Kidney glomerular epithelial cell (primary cell): ENCODE measurements around the gene FCHO1.
"Not testable (repeated sequence)": the region's sequence is repeated elsewhere in the genome, so short reads cannot be mapped to it uniquely, and the experiment has no call there.

ENCODE experiments used
- DNase-seq: peaks from one replicate; lab custom pipeline; 2025; lab: John Stamatoyannopoulos, UW

FCHO1 gene

DNA sequence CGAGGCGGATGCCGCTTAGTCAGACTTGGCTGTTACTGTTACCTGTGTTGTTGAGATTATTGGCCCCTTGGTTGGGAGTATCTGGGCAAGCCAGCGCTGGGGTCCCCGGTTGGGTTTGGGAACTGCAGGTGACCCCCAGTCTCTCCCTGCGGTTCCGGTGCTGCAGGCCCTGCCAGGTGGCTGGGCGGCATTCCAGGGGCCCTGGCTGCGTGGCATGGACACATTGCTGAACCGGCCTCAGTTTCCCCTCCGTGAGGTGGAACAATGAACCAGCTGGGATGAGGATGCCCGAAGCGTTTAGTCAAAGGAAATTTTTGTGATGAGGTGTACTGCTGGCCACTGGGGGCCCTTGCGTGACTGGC is 44.2 kb downstream of the FCHO1 start:
- DNase-seq, result no peak

DNA sequence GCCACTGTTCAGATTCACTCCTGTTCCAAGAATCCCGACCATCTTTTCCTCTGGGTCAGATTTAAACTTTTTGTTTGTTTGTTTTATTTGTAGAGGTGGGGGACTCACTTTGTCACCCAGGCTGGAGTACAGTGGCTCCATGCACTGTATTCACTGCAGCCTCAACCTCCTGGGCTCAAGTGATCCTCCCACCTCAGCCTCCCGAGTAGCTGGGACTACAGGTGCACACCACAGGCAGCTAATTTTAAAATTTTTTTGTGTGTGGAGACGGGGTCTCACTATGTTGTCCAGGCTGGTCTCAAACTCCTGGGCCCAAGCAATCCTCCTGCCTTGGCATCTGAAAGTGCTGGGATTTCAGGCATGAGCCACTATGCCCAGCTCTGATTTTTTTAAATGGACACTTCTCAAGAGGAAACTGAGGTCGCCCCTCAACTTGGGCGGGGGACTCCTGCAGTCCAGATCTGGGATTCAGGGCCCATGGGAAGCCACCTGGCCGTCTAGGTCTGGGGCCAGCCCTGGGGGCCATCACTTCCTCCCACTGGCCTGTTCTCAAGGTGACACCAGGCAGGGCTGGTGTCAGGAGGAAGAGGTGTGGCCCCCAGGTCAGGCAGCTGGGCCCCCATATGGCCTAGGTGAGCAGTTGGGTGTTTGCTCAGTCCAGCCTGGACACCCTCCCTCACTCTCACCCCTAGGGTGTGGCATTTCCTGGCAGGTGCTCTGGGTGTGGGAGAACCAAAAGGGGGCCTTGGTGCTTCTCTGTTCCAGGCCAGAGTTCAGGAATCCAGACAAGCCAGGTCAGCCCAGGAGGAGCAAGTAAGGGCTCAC is 44.9 kb downstream of the FCHO1 start:
- no peak for DNase-seq

DNA sequence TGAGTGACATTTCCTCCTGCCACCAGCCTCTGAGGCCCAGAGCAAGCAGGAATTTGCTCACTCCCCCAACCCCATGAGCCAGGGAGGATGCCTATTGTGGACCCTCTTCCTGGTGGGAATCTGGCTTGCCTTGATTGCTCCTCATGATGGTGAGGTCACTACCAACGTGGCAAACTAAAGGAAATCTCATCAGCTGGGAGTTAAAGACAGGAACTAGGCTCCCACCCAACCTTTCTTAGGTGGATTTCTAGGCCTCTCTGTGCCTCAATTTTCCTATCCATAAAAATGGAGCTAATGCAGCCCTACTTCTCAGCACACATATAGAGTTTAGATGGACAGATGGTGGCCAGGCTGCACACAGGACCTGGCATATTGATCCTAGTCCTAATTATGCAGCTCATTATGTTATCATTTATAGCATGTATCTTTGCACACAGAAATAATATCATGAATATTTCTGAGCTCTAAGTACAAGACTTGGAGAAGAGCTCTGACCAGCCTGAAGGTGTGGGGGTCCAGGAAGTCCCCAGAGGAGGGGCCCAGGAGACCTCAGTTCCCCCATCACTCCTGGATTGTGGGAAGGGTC is 45.7 kb downstream of the FCHO1 start:
- DNase-seq, result no peak

DNA sequence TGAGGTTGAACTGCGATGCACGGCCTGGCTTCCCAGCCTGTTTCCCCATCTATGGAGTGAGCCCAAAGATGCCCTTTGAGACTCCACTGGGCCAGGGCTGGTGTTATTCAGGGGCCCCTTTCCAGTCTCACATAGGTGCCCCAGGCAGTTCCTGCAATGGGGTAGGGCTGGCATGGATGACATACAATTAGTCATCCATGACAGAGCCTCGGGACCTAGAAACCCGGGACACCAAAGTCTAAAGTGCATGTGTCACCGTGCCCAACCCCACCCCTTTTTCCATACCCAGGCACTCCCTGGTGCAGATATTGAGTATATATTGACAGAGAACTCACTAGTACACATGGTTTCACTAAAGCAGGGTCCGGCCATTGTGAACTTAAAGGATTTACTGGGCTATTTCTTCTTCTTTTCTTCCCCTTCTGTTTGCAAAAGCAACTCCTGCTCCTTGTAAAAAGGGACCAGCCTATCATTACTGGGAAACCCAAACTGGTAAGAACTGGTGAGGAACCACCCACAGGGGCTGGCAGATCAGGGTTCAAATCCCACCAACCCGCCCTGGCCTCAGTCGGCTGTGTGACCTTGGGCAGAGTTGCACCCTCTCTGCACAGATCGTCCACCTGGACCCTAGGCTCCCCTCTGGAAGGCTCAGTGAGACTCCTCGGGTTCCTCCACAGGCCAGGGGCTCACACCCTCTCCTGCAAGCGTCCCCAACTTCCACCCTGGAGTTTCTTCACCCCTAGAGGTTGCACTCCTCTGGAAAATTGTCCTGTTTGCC is 46.3 kb downstream of the FCHO1 start:
- no peak for DNase-seq

DNA sequence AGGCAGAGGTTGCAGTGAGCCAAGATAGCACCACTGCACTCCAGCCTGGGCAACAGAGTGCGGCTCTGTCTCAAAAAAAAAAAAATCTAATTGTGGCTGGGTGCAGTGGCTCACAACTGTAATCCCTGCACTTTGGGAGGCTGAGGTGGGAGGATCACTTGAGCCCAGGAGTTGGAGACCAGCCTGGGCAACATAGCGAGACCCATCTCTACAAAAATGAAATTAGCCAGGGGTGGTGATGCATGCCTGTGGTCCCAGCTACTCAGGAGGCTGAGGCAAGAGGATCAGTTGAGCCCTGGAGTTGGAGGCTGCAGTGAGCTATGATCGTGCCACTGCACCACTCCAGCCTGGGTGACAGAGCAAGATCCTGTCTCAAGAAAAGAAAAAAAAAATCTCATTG is 47.3 kb downstream of the FCHO1 start:
- not testable (repeated sequence) for DNase-seq

DNA sequence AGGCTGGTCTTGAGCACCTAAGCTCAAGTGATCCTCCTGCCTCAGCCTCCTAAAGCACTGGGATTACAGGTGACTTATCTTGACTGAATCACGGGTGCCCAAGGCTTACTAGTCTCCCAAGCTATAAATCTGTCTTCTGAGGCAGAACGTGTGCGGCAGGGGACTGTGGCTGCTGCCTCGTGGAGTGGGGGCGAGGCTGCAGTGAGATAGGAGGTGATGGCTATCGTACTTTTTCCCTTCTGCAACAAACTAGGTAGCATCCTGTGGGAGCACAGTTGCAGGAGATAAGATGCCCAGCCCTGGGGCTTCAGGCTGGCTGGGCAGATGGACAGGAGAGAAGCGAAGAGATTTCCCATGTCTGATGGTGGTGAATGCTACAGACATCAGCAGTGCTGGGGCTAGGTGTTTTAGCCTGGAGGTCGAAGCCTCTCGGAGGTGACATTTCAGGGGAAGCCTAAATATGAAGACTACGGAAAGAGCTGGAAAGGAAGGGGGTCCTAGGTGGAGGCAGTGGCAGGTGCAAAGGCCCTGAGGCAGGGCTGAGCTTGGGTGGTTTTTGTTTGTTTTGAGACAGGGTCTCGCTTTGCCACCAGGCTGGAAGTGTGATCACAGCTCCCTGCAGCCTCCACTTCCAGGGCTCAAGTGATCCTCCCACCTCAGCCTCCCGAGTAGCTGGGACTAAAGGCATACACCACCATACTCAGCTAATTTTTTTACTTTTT is 51.0 kb downstream of the FCHO1 start:
- no peak for DNase-seq

DNA sequence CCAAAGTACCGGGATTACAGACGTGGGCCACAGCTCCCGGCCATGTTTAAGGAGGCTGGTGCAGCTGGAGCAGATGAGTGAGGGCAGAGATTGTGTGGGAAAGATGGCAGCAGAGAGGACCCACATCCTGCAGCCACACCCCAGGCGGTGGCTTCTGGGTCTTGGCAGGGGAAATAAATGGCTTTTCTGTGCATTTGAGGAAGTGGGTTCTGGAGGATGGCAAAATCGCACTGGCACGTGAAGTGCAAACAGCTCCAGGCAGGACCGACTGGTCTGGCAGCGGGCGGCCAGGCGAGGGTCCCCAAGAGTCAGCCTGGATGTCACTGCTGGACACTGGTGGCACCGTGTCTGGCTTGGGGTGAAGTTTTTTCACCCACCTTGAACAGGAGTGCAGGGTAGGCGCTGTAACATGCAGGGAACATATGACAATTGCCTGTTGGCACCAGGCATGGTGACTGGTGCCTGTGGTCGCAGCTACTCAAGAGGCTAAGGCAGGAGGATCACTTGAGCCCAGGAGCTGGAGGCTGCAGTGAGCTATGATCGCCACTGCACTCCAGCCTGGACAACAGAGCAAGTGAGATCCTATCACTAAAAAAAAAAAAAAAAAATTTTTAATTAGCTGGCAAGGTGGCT is 52.1 kb downstream of the FCHO1 start:
- DNase-seq, result no peak

DNA sequence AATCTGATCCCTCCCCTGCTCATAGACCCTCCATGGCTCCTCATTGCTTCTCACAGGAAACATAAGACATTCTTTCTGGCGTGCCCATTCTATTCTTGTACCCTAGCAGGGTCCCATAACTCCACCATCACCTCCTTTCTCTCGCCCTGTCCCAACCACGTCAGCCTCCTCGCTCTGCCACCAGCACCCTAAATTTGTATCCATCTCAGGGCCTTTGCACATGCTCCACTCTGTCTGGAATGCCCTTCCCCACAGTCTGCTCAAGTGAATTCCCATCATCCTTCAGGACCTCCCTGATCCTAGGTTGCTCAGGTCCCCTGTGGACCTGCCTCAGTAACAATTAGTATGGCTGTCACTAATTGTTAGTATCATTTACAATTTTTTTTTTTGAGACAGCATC is 54.1 kb downstream of the FCHO1 start:
- no peak for DNase-seq

DNA sequence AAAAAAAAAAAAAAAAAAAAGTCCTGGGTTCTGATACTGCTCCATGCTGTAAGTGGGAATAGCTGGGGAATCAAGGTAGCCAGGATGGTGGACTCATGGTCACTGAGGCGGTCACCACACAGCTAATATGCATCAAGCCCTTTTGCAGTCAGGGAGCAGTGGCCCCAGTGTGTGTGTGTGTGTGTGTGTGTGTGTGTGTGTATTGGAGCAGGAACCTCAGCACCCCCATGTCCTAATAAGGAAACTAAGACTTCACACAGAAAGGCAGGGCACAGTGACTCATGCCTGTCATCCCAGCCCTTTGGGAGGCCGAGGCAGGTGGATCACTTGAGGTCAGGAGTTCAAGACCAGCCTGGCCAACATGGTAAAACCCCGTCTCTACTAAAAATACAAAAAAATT is 55.7 kb downstream of the FCHO1 start:
- DNase-seq, result no peak

DNA sequence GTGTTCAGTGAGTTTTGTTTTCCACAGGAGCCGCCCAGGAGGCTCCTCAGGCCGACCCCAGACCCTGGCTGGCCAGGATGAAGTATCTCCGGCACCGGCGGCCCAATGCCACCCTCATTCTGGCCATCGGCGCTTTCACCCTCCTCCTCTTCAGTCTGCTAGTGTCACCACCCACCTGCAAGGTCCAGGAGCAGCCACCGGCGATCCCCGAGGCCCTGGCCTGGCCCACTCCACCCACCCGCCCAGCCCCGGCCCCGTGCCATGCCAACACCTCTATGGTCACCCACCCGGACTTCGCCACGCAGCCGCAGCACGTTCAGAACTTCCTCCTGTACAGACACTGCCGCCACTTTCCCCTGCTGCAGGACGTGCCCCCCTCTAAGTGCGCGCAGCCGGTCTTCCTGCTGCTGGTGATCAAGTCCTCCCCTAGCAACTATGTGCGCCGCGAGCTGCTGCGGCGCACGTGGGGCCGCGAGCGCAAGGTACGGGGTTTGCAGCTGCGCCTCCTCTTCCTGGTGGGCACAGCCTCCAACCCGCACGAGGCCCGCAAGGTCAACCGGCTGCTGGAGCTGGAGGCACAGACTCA is 56.5 kb downstream of the FCHO1 start:
- DNase-seq, result no peak

DNA sequence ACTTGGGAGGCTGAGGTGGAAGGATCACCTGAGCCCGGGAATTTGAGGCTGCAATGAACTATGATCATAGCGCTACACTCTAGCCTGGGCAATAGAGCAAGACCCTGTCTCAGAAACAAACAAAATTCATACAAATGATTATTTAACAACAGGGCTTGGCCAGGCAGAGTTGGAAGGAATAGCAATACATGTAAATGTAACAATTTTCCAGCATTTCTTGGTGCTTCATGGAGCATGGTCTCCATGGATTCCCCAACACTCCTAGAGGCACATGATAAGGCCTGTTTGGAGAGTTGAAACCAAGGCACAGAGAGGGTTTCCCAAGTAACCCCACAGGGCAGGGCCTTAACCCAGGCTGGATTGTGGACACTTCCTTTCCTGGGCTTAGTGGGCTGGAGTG is 59.8 kb downstream of the FCHO1 start:
- DNase-seq, result no peak

DNA sequence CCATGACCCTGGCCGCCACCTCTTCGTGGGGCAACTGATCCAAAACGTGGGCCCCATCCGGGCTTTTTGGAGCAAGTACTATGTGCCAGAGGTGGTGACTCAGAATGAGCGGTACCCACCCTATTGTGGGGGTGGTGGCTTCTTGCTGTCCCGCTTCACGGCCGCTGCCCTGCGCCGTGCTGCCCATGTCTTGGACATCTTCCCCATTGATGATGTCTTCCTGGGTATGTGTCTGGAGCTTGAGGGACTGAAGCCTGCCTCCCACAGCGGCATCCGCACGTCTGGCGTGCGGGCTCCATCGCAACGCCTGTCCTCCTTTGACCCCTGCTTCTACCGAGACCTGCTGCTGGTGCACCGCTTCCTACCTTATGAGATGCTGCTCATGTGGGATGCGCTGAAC is 60.4 kb downstream of the FCHO1 start:
- no peak for DNase-seq

DNA sequence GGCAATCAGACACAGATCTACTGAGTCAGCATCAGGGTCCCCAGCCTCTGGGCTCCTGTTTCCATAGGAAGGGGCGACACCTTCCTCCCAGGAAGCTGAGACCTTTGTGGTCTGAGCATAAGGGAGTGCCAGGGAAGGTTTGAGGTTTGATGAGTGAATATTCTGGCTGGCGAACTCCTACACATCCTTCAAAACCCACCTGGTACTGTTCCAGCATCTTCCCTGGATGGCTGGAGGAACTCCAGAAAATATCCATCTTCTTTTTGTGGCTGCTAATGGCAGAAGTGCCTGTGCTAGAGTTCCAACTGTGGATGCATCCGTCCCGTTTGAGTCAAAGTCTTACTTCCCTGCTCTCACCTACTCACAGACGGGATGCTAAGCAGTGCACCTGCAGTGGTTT is 60.8 kb downstream of the FCHO1 start:
- no peak for DNase-seq

DNA sequence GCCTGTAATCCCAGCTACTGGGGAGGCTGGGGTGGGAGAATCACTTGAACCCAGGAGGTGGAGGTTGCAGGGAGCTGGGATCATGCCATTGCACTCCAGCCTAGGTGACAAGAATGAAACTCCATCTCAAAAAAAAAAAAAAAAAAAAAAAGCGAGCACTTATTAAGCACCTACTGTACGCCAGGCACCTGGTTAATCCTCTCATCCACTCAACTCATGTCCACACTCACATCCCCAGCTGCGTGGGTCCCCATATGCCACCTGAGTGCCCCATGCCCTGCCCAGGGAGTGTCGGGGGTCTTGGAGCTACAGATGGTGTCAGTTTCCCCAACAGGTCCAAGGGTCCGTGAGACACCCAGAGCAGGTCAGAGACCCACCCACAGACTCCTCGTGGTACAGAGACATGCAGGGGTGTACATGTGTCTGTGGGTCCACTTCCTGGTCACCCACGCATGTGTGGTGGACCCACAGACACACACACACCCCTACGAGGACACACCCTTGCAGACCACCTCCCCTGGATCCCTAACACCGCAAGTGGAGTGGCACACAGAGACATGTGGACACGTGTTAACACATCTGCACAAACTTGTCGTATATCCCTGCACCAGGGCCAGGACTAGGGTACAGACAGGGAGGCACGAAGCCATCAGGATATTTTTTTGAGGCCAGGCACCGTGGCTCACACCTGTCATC is 66.5 kb downstream of the FCHO1 start:
- no peak for DNase-seq

DNA sequence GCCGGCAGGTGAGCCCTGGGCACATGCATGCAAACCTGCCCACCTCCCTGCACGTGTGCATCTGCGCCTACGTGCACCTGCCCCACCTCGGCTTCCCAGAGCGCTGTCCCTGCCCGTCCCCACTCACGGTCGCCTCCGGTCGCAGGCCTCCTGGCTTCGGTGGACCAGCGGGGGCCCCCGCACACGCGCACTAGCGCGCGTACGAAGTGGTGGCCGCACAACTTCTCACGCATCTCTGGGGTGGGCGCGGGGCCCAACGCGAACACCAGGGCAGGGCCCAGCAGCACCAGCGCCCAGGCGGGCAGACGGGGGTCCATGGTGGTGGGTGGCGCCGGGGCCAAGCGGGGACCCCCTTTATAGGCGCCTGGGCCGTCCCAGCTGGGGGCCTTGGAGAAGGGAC is 69.9 kb downstream of the FCHO1 start, which contains the start of gene INSL3:
TSS of gene INSL3 (minus strand) at position 330 of the 400 bp plus-strand sequence. CDS start at position 317, 13 bp downstream.
- no peak for DNase-seq

DNA sequence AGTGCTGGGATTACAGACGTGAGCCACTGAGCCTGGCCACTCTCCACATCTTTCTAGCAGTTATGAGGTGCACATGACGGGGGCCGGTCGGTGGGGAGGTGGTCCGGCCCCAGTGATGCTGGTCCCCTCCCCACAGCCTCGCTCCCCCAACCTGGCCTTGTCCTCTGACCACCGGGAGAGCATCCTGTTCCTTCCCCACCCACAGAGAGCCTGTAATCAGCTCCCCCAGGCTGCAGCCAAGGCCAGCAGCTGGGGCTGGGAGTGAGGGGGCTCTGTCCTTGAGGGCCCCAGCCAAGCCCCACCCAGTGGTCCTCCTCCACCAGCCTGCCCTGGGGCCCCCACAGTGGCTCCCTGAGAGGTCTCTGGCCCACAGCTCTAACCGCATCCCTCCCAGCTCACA is 73.1 kb downstream of the FCHO1 start:
- no peak for DNase-seq

DNA sequence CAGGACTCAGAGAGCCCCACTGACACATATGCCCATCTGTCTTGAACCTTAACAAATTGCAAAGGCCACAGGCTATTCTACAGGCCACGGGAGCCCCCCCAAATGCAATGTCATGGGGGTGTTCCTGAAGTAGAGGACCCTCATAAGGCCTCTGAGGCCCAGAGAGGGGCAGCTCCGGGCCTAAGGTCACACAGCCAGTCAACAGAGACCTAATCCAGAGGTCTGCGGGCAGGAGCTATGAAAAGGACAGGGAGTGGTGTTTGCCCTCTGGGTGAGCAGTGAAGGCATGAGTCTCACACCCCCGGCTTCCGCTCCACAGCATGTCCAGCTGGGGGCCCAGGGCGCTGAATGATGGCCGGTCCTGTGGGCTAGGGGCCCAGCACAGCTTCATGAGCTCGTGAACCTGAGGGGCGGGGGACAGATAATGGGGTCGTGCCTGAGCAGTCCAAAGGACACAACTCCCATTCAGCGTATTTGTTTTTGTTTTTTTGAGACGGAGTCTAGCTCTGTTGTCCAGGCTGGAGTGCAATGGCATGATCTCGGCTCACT is 75.3 kb downstream of the FCHO1 start:
- no peak for DNase-seq

DNA sequence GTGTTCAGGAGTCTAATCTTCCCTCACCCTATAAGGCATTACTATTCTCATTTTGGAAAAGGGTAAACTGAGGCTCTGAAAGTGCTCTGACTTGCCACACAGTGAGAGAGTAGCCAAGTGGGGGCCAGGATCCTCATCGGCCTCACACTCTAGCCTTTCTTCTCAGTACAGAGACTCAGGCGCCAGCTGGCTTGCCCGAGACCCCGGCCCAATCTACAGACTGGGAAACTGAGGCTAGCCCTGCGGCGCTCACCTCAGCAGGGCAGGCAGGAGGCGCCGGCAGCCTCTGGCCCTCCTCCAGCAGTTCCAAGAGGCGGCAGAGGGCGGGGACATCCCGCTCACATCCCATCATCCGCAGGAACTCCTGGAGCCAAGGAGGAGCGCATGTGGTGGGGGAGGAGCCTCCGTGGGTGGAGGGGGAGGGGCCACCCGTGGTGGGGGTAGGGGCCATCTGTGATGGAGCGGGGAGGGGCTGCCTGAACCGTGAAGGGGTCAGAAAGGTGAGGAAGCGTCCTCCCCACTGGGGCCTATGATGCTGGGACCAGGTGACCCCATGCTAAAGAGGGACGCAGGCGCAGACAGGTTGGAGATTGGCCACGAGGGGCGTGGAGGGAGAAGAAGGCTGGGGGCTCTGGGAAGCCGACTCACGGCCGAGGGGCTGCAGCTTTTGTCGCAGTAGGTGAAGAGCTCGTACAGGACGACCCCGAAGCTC is 78.7 kb downstream of the FCHO1 start:
- DNase-seq, result no peak

DNA sequence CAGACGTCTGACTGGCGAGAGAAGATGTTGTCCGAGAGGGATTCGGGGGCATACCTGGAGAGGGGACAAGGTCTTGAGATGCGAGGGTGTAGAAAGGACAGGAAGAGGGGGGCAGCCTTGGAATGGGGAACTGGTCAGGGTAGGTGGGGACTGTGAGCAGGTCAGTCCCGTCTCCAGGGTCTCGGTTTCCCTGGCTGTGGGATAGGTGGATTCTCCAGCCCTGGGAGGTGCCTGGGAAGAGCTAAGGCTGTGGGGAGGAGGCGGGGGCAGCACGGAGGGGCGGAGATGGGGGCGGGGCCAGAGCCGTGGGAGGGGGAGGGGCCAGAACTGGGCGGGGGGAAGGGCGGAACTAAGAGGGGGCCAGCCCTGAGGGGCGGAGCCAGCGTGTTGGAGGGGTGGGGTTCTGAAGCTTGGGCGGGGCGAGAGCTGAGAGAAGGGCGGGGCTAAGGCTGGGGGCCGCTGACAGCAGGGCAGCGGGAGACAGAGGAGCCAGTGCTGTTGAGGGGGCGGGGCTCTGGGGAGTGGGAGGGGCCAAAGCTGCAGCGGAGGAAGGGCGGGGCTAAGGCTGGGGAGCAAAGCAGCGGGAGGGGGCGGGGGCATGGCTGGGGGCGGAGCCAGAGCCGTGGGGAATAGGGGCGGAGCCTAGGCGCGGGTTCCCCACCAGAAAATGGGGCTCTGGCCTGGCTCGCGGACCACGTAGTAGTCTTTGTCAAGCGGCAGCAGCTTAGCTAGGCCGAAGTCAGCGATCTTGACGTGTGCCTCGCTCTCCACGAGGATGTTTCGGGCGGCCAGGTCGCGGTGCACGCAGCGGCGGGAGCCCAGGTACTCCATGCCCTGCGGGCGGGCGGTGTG is 79.5 kb downstream of the FCHO1 start:
- peak; percentile 39 for DNase-seq
